ENCODE data around the gene ZGLP1. TPM values are rescaled to one million over a fixed set of nuclear protein-coding genes. Genes with fewer than 3 reads are reported as not detected.
A peak's percentile ranks its signal among the peaks of the same experiment; 100 is the strongest.

Gene ZGLP1
- total RNA-seq, 4 donors from 2014 or later: 0.80 to 3.1 TPM; not detected in 2

GRCh38 chr19:10268071-10268470, 41.5 kb downstream of the ZGLP1 start:
- intact Hi-C loops (cut with DNase I; ENCODE audit: low total_unique reads) (no loop called here), in situ Hi-C loops (cut with MboI; ENCODE audit: low sequenced_read_pairs in 4 of 4) (loop anchor here (5.0 kb wide), 1 partner anchor 119 kb away; no protein-coding TSS in a partner anchor)
- peak in 1 of 2 donors; percentile 26 for ATAC-seq
- peaks cover 7 to 24% (median 18%) of the 10 kb centered on the region in 3 donors for H3K27me3 ChIP-seq
- no peak overlapping the region for H3K4me3 ChIP-seq
- H3K36me3 ChIP-seq: no peaks in the 10 kb centered on the region
- TF ChIP-seq POLR2A (IDR thresholded peaks at IDR 0.05): no peak
- no peaks in the 10 kb centered on the region for H3K9me3 ChIP-seq
- peaks cover 5 to 21% of the 10 kb centered on the region in 2 donors for H3K4me1 ChIP-seq
- H3K27ac ChIP-seq: peak overlapping the region; percentile 38 to 84 (median 63)
- no peak for DNase-seq

- Histone ChIP-seq H3K27ac (no peak overlapping the region), H3K4me3 (no peak overlapping the region), H3K36me3 (no peaks in the 10 kb centered on the region), H3K9me3 (no peaks in the 10 kb centered on the region), H3K4me1 (peaks cover 5 to 21% of the 10 kb centered on the region in 2 donors), H3K27me3 (peaks cover 7 to 24% (median 18%) of the 10 kb centered on the region in 3 donors)
- intact Hi-C loops (cut with DNase I; ENCODE audit: low total_unique reads): no loop called here
- TF ChIP-seq CTCF (IDR thresholded peaks at IDR 0.05 in 4 of 5, conservative IDR thresholded peaks at IDR 0.05 in 1 of 5) (no peak), POLR2A (IDR thresholded peaks at IDR 0.05) (no peak)
- in situ Hi-C loops (cut with MboI; ENCODE audit: low sequenced_read_pairs in 4 of 4): loop anchor here (5.0 kb wide), 1 partner anchor 121 kb away; no protein-coding TSS in a partner anchor
- ATAC-seq (no peak), DNase-seq (no peak)
These were observed 42.9 kb downstream of the ZGLP1 start for GRCh38 chr19:10266706-10267105.

GRCh38 chr19:10262771-10263170, 46.8 kb downstream of the ZGLP1 start:
- ATAC-seq: no peak
- Histone ChIP-seq H3K4me3 (no peak overlapping the region), H3K36me3 (peaks cover 0 to 17% of the 10 kb centered on the region in 2 donors), H3K9me3 (no peaks in the 10 kb centered on the region), H3K4me1 (no peaks in the 10 kb centered on the region), H3K27me3 (no peaks in the 10 kb centered on the region), H3K27ac (no peak overlapping the region)
- TF ChIP-seq POLR2A (IDR thresholded peaks at IDR 0.05) (no peak), CTCF (IDR thresholded peaks at IDR 0.05 in 4 of 5, conservative IDR thresholded peaks at IDR 0.05 in 1 of 5) (no peak)
- intact Hi-C loops (cut with DNase I; ENCODE audit: low total_unique reads) (no loop called here), in situ Hi-C loops (cut with MboI; ENCODE audit: low sequenced_read_pairs in 4 of 4) (no loop called here)
- DNase-seq: no peak

GRCh38 chr19:10260141-10260584, 49.5 kb downstream of the ZGLP1 start:
- intact Hi-C loops (cut with DNase I; ENCODE audit: low total_unique reads) (no loop called here), in situ Hi-C loops (cut with MboI; ENCODE audit: low sequenced_read_pairs in 4 of 4) (no loop called here)
- Histone ChIP-seq H3K27ac (no peak overlapping the region), H3K4me3 (no peak overlapping the region), H3K4me1 (no peaks in the 10 kb centered on the region), H3K9me3 (no peaks in the 10 kb centered on the region), H3K36me3 (peaks cover 0 to 41% of the 10 kb centered on the region in 2 donors), H3K27me3 (no peaks in the 10 kb centered on the region)
- no peak for DNase-seq
- no peak for ATAC-seq
- TF ChIP-seq POLR2A (IDR thresholded peaks at IDR 0.05): no peak
- no peak for TF ChIP-seq CTCF (IDR thresholded peaks at IDR 0.05 in 4 of 5, conservative IDR thresholded peaks at IDR 0.05 in 1 of 5)

DNA sequence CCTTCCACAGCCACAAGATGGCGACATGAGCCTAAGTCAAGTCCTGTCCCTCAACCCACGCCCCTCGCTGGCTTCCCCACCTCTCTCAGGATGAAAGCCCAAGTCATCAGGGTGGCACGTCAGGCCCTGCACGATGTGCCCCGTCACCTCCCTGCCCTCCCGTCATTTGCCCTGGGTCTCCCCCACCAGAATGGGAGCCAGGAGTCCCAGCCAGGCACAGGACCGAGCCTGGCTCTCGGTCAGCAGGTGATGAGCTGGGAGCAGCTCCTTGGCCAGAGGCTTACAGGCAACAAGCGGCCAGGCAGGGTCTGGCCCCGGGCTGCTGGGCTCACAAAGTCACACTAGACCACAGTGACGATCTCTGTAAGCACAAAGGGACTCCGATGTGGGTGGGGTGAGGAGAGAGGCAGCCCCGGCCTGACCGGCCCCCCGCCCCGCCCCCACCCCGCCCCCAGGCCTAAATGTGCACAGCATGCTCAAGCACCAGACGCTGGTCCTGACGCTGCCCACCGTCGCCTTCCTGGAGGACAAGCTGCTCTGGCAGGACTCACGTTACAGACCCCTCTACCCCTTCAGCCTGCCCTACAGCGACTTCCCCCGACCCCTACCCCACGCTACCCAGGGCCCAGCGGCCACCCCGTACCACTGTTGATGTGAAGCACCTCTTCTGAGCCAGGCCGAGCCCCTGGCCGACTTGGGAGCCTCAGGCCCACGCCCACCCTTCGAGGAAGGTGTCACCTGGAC, 50.3 kb downstream of the ZGLP1 start:
- in situ Hi-C loops (cut with MboI; ENCODE audit: low sequenced_read_pairs in 4 of 4) (no loop called here), intact Hi-C loops (cut with DNase I; ENCODE audit: low total_unique reads) (loop anchor here (2.0 kb wide), 1 partner anchor 129 kb away; no protein-coding TSS in a partner anchor)
- peaks cover 0 to 49% of the 10 kb centered on the region in 2 donors for H3K36me3 ChIP-seq
- ATAC-seq (peak in 1 of 2 donors; percentile 86), DNase-seq (peak; percentile 28 to 77)
- H3K27ac ChIP-seq: peak overlapping the region in 1 of 4 donors; percentile 43
- H3K4me1 ChIP-seq: no peaks in the 10 kb centered on the region
- no peaks in the 10 kb centered on the region for H3K9me3 ChIP-seq
- H3K27me3 ChIP-seq: no peaks in the 10 kb centered on the region
- TF ChIP-seq CTCF (IDR thresholded peaks at IDR 0.05 in 4 of 5, conservative IDR thresholded peaks at IDR 0.05 in 1 of 5) (peak; percentile 16 to 79 (median 63)), POLR2A (IDR thresholded peaks at IDR 0.05) (no peak)
- no peak overlapping the region for H3K4me3 ChIP-seq
